GM19035 (cell line): ENCODE measurements around the gene DNAAF9.
"Not testable (repeated sequence)": the region's sequence is repeated elsewhere in the genome, so short reads cannot be mapped to it uniquely, and the experiment has no call there.

ENCODE experiments used
- ATAC-seq: cut with Tn5 transposase; IDR thresholded peaks from one replicate; pipeline ENCODE4 v1.9.1; 2021; ENCODE audit not compliant: unreplicated experiment

The DNAAF9 gene

DNA sequence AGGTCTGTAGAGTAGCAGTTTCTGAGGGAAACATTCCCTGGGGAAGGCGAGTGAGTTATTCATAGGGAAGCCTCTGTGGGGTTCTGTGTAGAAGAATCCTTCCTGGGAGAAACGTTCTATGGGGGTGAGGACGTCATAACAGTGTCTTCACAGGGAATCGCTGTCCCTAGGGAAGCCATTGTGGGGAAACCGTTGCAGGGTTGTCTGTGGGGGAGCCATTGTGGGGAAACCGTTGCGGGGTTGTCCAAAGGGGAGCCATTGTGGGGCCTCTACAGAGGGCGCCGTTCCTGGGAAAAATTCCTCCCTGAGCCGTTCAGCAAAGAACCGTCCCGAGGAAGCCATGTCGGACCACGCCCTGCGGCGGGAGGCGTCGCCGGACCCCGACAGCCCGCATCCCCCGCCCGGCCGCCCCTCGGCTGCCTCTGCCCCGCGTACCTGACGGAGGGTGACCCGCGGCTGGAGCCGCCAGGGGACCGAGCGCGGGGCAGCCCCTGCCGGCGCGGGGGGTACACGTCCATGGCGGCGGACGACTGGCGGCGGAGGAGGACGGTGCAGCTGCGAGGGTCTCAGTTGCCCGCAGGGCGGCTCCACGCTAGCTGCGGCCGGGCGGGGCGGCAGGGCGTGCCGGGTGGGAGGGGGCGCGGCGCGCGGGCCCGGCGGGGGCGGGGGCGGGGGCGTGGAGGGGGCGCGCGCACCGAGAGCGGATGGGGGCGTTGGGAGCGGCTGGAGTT lies at the start of gene DNAAF9:
Gene DNAAF9, minus strand, starts transcription at position 630 of the 731 bp plus-strand sequence. Its CDS starts 112 bp downstream, at position 518.
- ATAC-seq, result peak; percentile 41

DNA sequence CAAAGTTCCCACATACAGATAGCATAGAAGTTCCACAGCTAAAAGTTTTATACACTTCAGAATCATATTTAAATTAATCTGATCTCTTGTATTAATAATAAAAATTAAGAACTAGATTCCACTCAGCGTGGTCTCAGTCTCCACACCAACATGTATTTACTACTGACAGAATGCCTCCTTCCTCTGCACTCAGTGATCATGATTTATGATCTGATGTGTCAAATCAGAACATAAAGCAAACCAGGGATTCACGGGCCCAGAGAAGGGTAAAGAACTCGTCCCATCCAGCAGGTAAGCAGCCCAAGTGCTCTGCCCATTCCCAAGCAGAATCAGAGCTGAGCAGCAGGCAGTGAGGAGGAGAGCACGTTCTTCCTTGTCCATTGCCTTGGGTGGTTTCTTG lies 49.2 kb upstream of the DNAAF9 start:
- ATAC-seq, result no peak

DNA sequence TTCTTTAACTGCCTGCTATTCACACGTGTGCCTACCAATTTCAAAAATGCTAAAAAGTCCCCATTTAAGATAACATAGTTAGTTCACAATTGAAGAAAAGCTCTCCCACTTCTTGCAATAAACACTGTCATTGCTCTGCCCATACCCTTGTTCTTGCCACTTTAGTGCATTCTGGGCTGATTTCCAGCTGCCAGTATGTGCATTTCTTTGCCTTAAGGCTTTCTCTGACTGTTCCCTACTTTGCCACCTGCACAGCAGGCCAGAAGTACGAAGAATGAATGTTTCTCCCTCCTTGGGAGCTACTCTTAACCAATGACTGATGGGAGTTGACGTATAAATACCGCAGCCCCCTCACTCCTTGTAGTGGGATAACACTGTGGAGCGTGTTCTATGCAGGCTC lies 47.4 kb upstream of the DNAAF9 start:
- no peak for ATAC-seq

DNA sequence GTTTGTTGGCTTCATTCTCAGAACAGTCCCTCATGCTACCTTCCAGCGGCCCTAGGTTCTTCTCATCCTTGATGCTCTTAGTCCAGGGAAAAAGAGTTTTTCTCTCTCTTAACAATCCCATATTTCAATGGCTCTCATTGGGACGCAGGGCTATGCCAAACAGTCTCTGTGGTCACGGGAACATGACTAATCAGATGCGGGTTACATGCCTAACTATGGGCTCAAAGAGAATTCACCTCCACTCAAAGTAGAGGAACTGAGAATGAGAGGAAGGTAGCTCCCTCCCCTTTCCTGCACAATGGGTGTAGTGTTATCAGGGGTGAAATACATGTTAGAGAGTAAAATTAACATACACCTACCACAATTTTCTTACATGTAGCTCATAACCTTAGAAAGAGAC lies 45.2 kb upstream of the DNAAF9 start:
- ATAC-seq, result no peak

DNA sequence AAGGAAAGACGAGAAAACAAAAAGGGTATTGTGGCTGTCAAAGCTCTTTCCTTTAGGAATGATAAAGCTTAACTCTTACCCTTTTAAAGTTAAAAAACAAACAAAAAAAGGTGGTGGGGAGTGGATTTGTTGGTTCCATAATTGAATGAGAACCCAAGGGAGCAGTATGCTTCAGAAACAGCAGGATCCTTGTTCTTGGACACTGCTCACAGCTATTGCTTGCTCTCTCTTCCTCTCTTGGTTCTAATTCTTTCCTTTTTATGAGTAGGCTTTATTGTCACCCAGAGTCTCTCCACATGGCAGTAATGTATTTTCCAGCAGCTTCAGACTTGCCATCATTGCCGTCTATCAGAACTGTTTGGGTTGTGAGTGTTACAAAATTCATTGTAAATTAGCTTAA lies 44.7 kb upstream of the DNAAF9 start:
- no peak for ATAC-seq

DNA sequence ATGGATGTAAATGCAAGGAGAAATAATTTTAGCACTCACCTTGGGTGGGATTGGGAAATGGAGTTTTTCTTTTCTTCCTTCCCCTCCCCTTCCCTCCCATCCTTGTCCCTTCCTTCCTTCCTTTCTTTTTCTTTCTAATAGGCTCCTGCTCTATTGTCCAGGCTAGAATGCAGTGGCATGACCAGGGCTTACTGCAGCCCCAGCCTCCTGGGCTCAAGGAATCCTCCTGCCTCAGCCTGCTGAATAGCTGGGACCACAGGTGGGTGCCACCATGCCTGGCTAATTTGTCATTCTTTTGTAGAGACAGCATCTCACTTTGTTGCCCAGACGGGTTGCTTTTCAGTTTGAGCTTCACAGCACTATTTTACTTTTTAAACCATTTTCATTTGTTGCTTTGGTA lies 41.9 kb upstream of the DNAAF9 start:
- no peak for ATAC-seq

DNA sequence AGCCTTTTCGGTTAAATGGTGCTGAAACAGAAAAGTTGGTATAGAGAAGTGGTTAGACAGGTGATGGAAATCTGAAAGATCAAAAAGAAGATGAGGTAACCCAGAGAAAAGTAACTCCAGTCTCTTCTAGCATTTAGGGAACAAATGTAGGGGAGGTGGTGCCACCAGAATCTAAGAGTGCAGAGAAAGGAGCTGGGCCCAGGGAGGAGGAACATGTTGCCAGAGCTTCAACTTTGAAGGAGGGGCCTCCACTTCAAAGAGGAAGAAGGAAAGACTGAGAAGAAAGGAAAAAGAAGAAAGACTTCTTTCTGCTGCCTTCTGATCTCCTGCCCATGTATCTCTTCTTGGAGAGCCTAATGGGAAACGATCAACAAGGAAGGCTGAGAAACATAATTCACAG lies 39.9 kb upstream of the DNAAF9 start:
- no peak for ATAC-seq

DNA sequence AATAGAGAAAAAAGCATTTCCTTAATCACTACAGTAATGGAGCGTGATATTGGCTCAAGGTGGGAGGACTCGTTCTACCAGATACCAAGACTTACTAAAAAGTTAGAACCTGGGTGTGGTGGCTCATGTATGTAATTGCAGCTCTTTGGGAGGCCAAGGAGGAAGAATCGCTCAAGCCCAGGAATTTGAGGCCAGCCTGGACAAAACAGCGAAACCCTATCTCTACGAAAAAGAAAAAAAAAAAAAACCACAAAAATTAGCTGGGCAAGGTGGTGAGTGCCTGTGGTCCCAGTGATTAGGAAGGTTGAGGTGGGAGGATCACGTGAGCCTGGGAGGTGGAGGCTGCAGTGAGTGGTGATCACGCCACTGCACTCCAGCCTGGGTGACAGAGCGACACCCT lies 39.3 kb upstream of the DNAAF9 start:
- no peak for ATAC-seq

DNA sequence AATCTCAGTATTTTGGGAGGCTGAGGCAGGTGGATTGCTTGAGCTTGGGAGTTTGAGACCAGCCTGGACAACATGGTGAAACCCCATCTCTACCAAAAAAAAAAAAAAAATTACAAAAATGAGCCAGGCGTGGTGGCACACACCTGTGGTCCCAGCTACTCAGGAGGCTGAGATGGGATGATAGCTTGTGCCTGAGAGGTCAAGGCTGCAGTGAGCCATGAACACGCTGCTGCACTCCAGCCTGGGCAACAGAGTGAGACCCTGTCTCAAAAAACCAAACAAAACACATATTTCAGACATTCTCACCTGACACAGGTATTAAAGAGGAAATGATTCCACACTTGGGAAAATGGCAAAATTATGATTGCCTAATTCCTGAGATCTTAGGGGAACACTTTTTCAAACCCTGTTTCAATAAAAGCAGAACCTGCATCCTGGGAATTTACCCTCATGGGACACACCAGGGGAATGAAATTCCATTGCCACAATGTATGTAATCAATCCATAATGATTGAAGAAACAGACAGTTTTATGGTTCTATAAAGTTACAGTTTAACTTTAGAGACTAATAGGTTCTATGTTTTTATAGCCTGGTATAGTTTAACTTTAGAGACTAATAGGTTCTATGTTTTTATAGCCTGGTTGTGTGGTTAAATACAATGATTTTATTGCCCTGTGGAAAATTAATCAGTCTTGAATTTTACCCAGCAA lies 29.6 kb upstream of the DNAAF9 start:
- ATAC-seq, result no peak

DNA sequence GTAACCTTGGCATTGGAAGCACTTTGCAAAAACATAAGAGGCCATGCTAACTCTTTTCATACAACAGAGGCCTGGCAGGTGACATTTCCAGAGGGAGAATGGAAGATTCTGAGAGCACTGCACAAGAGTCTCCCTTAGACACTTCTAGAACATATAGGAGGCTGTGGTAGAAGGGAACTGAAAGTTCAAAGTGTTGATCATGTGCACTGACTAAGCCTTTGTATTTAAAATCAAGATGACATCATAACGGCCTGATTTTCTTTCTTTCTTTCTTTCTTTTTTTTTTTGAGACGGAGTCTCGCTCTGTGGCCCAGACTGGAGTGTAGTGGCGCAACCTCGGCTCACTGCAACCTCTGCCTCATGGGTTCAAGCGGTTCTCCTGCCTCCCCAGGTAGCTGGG lies 26.8 kb upstream of the DNAAF9 start:
- no peak for ATAC-seq

DNA sequence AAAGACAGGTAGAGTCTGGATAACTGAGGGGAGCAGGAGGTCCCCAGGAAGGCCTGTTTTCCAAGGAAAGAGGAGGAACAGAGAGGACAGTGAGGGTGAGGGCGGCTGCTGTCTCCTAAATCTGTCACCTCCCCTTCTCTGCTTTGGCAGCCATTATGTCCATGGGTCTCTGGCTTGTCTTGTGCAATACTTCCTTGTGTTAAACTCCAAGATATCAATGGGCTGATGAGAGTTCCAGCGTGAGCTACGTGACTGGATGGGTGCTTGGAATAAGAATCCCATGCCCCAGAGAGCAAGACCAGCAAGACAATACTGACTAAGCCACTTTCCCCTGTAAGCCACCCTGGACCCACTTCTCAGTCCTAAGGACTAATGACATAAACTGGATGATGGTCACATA lies 26.3 kb upstream of the DNAAF9 start:
- ATAC-seq, result no peak

DNA sequence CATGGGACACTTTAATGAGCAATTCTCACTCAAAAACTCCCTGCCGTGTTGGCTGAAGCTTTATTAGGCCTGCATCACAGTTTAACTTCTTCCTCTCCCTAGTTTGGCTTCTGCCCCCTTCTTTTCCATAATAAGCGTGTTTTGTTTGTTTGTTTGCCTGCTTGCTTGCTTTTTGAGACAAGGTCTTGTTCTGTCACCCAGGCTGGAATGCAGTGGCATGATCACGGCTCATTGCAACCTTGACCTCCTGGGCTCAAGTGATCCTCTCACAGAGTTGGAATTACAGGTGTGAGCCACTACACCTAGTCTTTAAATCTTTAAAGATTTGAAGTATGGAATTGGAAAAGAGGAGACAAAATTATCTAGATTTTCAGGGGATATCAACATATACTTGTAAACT lies 25.4 kb upstream of the DNAAF9 start:
- ATAC-seq, result no peak

DNA sequence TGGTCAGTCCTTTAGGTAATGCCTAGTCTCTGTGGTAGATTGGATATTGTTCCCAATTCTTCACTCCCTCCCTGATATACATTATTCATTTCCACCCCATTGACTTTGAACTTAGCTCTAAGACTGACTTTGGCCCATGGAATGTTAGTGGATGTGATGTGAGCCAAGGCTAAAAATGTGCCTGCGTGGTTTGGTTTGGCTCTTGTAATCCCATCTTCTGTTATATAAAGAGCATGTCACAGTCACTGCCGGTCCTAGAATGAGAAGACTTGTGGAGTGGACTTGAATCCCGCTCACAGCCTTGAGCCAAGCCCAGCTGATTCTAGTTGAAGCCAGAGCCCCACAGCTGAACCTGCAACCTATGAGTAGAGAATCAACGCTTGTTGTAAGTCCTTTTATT lies 23.6 kb upstream of the DNAAF9 start:
- ATAC-seq, result no peak

DNA sequence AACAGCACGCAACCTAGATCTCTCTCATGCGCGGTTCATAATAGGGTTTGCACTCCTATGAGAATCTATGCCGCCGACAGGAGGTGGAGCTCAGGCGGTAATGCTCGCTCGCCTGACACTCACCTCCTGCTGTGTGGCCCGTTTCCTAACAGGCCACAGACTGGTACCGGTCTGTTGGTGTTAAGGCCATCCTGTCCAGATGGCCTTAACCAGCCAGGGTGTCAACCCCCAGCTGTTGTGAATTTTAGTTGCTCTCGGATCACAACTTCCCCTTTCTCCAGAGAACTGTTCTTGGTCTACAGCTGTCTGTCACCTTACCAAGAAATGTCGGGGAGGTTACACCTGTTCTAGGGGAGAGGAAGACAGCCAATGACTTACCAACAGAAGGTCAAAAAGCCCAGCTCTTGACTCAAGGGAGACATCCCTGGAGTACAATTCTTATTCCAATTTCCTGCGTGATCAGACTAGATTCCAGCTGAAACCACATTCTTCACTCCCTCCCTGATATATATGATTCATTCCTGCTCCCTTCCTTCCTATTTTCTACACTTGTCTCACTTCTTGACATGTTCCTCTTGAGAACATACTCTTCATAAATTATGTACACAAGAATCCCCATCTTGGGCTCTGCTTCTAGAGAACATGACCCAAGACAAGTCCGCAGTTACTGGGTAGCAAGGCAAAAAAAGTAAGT lies 23.1 kb upstream of the DNAAF9 start:
- ATAC-seq, result peak; percentile 82

DNA sequence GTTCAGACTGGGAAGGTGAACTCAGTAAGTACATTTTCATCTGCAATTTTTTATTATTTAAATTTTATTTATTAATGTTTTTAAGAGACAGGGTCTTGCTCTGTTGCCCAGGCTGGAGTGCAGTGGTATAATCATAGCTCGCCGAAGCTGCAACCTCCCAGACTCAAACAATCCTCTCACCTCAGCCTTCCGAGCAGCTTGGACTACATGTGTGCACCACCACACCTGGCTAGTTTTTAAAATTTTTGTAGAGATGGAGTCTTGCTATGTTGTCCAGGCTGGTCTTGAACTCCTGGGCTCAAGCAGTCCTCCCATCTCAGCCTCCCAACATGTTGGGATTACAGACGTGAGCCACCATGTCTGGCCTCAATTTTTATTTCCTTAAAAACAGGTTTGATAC lies 19.3 kb upstream of the DNAAF9 start:
- ATAC-seq, result not testable (repeated sequence)

DNA sequence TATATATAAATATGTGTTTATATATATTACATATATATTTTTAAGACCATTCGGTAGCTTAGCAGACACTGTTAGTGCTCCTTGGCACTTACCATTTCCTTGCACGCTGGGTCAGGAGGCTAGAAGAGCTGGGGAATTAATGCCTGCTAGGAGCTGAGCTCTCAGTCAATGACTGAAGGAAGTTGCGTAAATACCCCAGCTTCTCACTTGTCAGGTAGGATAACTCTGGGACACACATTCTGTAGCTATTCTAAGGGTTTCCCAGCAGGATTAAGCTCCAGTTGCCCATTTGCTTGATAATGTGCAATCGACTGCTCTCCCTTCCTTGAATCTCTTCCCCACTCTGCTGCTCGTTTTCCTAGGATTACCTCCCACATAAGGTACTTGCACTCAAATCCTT lies 15.7 kb upstream of the DNAAF9 start:
- ATAC-seq, result no peak

DNA sequence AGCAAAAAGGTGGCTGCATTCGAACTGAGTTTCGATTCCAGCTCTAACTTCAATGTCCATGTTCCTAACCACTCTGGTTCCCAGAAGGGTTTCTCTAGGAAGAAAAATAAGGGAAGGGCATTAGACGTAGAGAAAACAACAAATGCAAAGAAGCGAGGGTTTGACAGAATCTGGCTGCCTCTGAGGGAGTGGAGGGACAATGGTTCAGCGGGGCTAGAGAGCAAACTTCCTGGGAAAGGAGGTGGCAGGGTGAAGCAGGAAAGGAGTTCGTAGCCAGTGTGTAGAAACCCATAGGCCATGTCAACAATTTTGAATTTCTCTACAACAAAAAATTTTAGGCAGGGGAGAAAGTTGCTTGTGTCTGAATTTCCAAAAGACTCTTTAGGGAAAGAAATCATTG lies 14.5 kb upstream of the DNAAF9 start:
- ATAC-seq, result no peak

DNA sequence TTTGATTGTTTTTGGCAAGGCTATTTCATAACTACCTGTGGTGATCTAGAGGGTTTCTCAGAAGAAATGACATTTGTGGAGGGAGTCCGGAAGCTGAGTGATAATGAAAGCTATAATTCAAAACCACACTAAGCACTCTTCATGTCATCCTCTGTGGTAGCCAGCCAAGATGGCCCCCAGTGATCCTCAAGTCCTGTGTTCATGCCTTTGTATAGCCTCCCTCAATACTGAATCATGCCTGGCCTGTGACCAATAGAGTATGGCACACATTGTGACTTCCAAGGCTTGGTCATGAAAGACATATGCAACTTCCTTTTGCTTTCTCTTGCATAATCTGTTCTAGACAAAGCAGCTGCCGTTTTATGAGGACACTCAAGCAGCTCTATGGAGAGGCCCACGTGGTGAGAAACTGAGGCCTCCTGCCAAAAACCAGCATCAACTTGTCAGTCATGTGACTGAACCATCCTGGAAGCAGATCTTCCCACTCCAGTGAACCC lies 12.8 kb upstream of the DNAAF9 start:
- ATAC-seq, result peak; percentile 98

DNA sequence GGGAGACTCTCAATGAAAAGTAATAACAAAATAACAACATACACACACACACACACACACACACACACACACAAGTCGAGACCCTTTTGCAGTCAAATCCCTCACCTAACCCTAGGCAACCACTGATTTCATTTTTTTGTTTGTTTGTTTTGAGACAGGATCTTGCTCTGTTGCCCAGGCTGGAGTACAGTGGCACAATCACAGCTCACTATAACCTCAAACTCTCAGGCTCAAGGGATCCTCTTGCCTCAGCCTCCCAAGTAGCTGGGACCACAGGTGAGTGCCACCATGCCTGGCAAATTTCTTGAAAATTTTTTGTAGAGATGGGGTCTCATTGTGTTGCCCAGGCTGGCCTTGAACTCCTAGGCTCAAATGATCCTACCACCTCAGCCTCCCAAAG lies 10.7 kb upstream of the DNAAF9 start:
- not testable (repeated sequence) for ATAC-seq

DNA sequence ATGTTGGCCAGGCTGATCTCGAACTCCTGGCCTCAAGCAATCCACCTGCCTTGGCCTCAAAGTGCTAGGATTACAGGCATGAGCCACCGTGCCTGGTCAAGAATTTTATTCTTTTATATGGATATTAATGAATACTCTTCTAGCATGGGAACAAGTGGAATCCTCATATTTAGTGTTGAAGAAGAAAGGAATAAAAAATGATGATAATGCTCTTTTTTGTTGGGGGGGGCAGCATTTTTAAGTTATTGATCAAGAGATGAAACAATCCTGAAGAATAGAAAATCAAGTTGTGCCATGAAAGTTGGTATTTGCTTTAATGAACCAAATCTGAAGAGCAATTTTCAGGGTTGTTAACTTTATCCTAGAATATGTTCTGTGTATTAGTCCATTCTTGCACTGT lies 6.7 kb upstream of the DNAAF9 start:
- no peak for ATAC-seq

DNA sequence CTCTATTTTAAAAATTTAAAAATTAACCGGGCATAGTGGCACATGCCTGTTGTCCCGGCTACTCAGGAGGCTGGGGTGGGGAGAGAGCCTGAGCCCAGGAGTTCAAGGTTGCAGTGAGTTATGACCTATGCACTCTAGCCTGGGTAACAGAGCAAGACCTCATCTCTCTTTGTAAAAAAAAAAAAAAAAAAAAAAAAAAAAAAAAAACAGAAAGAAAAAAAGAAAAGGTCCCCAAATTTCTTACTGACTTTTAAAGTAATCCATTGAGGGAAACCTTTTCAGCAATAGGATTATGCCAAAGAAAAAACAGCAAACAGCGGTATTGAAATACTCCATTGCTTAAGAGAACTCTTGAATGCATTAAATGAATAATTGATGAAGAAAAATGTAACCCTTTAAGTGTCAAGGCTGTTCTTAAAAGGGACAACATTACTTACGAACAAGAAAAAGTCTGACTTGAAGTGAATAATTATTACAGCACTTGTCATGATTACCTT lies 6.0 kb upstream of the DNAAF9 start:
- ATAC-seq, result no peak
